Mammary epithelial cell (primary cell): ENCODE results near the gene PBX1.

Experiments
- CTCF ChIP-seq, 2 donors: IDR thresholded peaks in 1 of 2; conservative IDR thresholded peaks in 1 of 2; 2 replicates each; pipeline ENCODE4 v1.5.1; 2011 to 2012; ENCODE audit warnings: inconsistent platforms in 2 of 2, low read length in 2 of 2, mild to moderate bottlenecking in 2 of 2, control low read depth in 1 of 2, low read depth in 1 of 2; ENCODE audit not compliant: insufficient read depth in 1 of 2; ENCODE audit errors: extremely low read depth in 1 of 2
- EZH2 ChIP-seq: IDR thresholded peaks from 2 replicates; pipeline ENCODE4 v1.6.1; 2012; ENCODE audit warnings: low read length, inconsistent platforms, borderline replicate concordance

- no peak for TF ChIP-seq EZH2
- no peak for TF ChIP-seq CTCF (conservative IDR thresholded peaks at IDR 0.05 in 1 of 2, IDR thresholded peaks at IDR 0.05 in 1 of 2; ENCODE audit: extremely low read depth in 1 of 2, insufficient read depth in 1 of 2, low read depth in 1 of 2, low read length in 2 of 2)
Observed at GRCh38 chr1:164784960-164785359, 226.0 kb downstream of the PBX1 start.
